Stimulated activated CD8-positive, alpha-beta memory T cell treated with anti-CD3 and anti-CD28 coated beads, Interleukin-4, amount 100 ng/mL, for 48 hours (primary cell): ENCODE data around the gene RAB30.
"Not testable (repeated sequence)": the region's sequence is repeated elsewhere in the genome, so short reads cannot be mapped to it uniquely, and the experiment has no call there.

Source experiments
- DNase-seq: peaks from one replicate; pipeline ENCODE4 v3.0.0-alpha.2; 2020

Gene RAB30

DNA sequence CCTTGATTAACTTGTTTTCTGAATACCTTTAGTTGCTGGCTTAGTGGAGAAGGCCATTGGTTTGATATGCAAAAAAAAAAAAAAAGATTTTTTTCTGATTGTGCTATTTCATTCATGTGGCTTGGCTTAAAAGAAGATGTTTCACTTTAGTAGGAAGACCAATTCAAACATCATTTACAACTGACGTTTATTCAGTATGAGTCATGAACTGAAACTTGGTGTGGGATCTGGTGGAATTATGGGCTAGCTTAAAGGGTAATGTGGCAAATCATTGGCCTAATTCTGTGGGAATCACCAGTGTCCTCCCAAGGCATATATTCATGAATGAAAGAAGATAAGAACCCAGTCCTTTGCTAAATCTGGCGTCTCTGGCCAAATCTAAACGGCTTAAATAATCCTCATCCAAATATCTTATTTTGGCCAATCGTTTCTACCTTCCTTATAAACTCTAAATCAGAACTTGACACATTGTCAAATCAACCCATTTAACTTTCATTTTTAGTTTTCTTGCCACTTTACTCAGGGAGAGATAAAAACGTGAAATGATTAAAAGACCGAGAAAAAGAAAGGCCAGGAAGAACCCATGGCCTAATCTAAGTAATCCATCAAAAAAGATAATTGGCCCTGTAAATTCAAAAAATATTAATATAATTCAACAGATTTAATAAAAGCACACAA is 93.1 kb downstream of the RAB30 start:
- DNase-seq, result no peak

DNA sequence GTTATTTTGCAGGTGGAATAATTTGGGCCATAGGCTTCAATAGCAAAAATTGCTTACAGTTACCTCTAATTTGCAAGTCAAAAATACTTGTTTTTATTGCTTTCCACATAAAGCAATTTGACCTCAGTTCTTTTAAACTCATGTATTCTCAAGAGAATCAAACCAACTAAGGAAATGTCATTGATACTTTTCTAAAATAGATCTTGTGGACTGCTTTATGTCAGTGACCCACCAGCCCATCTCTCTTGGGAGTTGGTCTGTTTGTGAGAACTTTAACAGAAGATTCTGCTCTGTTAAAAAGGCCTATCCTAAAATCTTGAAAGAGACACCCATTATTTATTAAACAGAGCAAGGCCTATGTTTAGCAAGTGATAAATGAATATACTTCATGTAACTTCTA is 94.9 kb downstream of the RAB30 start:
- no peak for DNase-seq

DNA sequence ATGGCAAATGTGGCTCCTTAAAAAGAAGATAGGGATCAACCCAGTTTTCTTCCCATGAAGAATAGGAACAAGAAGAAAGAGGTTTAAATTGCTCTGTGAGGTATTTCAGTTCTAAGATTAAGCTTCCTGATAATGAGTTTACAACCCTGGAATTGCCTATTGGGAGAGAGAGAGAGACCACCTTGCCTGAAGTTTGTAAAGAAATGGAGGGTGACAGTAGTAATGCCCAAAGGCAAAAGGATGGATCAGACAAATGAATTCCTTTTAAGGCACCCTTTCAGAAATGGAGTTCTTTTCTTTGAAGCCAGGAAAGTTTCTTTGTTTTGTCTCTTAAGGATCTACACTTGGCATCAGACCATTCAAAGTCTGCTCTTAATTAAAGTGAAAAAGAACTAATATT is 95.8 kb downstream of the RAB30 start:
- no peak for DNase-seq

- no peak for DNase-seq
Observed at GRCh38 chr11:82974851-82975250, 96.8 kb downstream of the RAB30 start.

DNA sequence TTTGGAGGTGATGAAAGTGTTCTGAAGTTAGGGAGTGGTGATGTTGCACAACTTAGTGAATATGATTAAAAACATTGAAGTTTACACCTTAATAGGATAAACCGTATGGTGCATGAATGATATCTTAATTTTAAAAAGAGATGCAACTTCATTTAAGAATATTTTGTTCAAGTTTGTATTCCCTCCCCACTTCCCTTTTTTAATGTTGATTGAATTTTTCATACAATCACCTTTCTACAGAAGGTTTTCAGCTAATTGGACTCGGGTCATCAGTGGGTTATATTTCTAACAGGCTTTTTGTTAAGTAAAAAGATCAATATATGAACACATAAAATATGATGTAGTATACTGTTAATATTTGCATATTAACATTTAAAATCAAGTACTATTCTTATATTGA is 97.6 kb downstream of the RAB30 start:
- DNase-seq, result no peak

DNA sequence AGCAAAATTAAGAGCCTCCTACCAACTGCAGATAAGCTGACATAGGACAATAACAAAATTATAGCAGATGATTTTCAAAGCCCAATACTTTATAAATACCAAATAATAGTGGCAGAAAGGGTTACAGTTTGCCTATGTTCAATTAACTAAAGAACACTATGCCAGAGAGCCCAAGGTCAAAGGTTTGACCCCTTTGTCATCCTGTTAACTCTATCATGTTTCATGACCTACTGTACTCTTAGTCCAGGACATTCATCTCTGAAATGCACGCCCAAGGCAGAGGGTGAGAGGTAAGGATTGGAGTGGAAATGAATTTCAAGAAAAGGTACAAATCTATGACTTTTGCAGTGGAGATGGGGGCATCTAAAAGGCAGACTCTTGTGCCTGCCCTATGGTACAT is 99.6 kb downstream of the RAB30 start:
- DNase-seq, result no peak

- DNase-seq, result peak; percentile 60
Observed at GRCh38 chr11:82971519-82971946, 100.2 kb downstream of the RAB30 start.

GRCh38 chr11:82970507-82971083 is 101.1 kb downstream of the RAB30 start:
- DNase-seq, result not testable (repeated sequence)

GRCh38 chr11:82969811-82970210 is 101.9 kb downstream of the RAB30 start:
- no peak for DNase-seq

- DNase-seq, result no peak
Observed at GRCh38 chr11:82967381-82967780, 104.3 kb downstream of the RAB30 start.

- DNase-seq, result not testable (repeated sequence)
Observed at GRCh38 chr11:82962021-82962420, 109.7 kb downstream of the RAB30 start.

DNA sequence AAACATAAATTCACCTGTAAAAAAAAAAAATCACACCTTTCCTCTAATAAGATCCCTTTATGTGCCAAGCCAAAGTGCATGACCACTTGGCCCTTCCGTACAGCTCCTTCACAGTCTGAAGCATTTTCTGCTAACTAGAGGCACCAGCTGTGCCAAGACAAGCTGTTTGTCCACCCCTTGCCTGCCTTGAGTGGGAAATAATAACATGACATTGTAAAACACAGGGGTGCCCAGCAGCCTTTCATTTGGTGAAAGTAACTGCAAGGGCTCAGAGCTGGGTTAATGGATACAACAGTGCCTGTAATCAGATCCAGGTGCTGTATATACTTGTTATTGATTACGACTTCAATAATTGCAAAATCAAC is 110.9 kb downstream of the RAB30 start:
- DNase-seq, result no peak

GRCh38 chr11:82959987-82960778 is 111.5 kb downstream of the RAB30 start:
- DNase-seq, result no peak

GRCh38 chr11:82955736-82956453 is 115.8 kb downstream of the RAB30 start:
- peak; percentile 66 for DNase-seq

- DNase-seq, result not testable (repeated sequence)
Observed at GRCh38 chr11:82950502-82950901, 121.2 kb downstream of the RAB30 start.

DNA sequence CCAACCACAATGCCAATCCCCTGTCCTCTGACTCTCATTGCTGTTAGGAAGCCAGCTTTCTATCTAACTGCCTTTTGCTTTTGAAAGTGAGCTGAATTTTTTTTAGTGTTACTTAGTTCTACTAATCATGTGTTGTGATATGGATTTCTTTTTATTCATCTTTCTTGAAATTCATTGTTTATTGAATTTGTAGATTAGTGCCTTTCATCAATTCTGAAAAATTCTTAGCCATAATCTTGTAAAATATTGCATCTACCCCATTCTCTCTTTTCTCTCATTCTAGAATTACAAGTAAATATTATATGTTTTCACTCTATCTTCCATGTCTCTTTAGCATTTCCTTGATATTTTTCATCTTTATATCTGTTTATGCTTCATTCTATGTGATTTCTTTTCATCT is 122.3 kb downstream of the RAB30 start:
- no peak for DNase-seq

- no peak for DNase-seq
Observed at GRCh38 chr11:82945682-82946081, 126.0 kb downstream of the RAB30 start.

DNA sequence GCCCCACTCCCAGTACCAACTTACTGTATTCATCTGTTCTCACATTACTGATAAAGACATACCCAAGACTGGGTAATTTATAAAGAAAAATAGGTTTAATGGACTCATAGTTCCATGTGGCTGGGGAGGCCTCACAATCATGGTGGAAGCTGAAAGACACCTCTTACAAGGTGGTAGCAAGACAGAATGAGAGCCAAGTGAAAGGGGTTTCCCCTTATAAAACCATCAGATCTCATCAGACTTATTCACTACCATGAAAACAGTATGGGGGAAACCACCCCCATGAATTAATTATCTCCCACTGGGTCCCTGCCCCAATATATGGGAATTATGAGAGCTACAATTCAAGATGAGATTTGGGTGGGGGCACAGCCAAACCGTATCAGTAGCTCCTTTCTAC is 126.7 kb downstream of the RAB30 start:
- DNase-seq, result not testable (repeated sequence)

DNA sequence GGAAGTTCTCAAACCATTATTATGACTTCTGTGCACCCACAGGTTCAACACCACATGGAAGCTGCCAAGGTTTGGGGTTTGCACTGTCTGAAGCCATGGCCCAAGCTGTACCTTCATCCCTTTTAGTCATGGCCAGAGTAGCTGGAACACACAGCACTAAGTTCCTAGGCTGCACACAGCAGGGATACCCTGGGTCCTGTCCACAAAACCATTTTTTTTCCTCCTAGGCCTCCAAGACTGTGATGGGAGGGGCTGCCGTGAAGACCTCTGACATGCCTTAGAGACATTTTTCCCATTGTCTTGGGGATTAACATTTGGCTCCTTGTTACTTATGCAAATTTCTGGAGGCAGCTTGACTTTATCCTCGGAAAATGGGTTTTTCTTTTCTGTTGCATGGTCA is 127.5 kb downstream of the RAB30 start:
- DNase-seq, result no peak

DNA sequence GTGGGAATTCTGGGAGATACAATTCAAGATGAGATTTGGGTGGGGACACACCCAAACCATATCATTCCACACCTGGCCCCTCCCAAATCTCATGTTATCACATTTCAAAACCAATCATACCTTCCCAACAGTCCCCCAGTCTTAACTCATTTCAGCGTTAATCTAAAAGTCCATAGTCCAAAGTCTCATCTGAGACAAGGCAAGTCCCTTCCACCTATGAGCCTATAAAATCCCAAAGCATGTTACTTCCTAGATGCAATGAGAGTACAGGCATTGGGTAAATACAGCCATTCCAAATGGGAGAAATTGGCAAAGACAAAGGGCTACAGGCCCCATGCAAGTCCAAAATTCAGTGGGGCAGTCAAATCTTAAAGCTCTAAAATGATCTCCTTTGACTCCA is 128.3 kb downstream of the RAB30 start:
- not testable (repeated sequence) for DNase-seq

DNA sequence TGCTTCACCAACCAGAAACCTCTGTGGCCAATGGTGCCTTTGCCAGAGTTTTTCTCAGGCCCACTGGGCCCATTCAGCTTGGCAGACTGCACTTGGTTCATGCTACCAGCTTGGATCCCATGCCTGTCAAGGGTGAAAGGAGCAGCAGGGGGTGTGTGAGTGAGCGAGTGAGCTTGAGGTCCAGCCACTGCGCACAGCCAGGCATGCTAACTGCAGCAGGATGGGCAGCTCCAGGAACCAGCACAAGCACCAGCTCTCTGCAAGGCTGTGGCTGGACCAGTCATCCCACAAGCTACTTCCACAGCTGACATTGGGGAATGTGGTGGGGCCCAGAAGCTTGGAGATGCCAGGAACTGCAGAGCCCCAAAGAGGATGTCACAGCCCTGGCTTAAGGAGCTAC is 129.3 kb downstream of the RAB30 start:
- DNase-seq, result no peak

DNA sequence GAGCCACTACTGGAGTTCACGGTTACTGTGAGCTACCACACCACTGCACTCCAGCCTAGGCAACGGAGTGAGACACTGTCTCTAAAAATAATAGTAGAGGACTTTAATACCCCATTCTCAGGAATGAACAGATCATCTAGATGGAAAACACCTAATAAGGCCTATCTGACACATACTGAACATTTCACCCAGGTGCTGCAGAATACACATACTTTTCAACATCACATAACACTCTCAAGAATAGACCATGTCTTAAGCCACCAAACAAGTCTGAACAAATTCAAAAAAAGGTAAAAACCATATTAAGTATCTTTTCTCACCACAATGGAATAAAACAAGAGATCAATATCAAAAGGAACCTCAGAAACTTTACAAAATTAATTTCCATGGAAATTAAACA is 132.2 kb downstream of the RAB30 start:
- DNase-seq, result no peak

- DNase-seq, result no peak
Observed at GRCh38 chr11:82937554-82937953, 134.1 kb downstream of the RAB30 start.

DNA sequence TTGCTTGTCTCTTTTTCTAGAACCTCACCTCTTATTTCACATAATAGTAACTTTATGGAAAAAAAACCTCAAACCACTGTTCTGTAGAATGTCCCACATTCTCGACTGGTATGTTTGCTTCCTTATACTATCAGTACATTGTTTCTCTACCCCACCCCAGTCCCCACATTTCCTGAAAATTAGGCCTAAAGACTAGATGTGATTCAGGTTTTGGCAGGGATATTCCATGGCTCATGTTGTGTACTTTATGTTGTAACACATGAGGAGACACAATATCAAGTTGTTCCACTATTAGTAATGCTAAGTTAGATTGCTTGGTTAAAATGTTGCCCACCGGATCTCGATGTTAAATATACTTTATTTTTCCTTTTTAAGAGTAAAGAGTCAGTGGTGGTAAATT is 135.4 kb downstream of the RAB30 start:
- no peak for DNase-seq
